DMS153 treated with DMSO at 0.1 percent for 48 hours (cell line): ENCODE results near the gene ANO2.

Experiments used
- DNase-seq: peaks from one replicate; lab custom pipeline; 2025; ENCODE audit not compliant: unreplicated experiment; lab: John Stamatoyannopoulos, UW

The ANO2 gene

DNA sequence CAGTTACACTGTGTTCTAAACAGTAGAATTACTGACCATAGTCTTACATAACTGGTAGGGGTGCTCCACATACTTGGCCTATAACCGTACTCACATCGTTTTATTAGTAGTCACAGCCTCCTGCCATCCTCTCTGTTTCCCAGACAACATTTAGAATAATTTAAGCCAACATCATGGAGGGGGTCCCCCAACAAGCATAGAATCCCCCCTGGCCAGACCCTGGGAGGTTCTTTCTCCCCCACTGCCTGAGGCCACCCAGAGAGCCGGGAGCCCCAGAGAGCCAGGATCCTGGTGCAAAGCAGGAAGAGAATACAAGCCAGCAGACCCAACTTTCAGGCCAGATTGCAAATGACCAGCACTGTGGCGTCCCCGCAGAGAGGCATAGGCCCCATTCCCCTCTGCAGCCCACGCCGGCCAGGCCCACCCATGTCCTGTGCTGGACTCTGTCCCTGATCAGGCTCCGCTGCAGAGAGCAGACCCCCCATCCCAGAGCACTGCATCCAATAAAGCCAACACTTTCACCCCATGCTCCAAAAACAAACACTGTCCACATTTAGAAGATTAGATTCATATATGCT, 317.9 kb downstream of the ANO2 start:
- DNase-seq = no peak

DNA sequence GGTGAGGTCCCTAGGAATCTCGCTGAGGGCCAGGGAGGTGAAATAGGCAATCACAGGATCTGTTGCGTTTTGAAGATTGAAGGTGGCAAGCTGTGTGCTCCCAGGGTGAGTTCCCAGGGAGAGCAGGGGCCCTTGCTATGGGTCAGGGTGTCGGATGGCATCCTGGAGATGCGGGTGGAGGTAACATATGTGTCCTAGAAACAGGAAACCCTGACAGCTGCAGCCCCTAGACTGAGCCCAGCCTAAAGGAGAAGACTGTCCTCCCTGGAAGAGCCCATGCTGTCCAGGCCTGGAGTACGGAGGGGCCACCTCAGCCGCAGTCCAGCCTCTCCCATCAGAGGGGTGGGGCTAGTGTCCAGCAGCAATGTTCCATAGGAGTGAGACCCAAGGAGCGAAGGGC, 318.9 kb downstream of the ANO2 start:
- no peak for DNase-seq

DNA sequence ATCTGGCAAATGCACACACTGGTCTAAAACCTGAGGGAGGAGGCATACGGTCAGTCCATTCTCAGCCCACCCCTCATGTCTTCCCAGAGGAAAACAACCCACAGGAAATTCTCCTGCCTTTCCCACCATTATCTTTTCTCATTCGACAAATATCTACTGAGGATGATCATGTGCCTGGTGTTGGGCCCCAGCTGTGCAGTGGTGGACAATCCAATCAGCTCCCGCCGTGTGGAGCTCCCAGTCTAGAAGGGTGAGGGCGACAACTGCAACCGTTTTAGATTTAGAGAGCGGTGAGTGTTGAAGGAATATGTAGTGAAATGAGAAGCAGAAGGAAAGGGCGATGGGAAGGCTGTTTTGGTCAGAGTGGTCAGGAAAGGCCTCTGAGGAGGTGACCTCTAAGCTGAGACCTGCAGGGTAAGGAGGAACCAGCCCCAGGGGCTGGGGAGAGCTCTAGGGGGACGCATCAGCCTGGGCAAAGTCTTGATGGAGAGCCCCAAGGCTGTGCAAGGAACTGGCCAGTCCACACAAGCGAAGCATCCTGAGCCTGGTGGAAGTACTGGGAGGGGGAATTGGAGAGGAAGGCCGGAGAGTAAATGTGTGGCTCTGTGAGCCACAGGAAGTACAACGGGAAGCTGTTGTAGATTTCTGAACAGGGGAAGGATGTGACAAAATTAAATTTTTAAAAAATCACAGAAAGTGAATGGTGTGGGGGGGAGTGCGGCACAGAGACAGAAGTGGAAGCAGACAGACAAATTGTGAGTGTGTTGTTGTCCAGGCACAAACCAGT, 320.4 kb downstream of the ANO2 start:
- DNase-seq = no peak

DNA sequence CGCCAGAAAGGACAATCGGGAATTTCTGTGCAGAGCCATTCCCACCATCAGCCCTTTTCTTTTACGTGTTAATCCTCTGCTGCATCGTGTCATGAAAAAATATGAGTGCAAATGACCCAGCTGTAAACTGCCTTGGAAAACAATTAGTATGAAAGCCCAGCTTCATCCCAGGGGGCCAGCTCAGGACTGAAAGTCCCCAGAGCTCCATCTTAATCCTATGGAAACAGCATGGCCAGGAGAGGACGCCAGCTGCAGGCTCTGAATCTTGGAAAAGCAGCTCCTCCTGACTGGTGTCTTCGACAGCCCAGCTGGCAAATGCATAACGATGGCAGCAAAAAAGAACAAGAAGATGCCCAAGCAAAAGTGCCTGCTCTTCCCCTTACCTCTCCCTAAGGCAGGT, 321.6 kb downstream of the ANO2 start:
- no peak for DNase-seq

DNA sequence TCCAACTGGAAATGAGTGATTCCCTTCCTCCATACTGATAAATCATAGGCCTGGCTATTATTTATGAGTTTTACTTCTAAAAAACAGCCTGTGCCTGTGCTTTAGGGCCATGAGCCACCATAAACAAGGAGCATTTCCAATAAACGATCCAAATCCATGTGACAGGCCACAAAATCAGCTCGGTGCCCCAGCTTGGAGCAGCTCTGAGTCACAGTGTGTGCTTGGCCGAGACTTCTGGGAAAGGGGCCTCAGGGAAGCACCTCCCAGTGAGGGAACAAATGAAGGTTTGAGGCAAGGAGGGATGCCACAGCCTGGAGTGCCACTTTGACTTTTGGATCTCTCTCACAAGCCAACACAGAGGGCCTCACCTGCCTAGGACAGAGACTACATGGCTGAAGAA, 322.8 kb downstream of the ANO2 start:
- DNase-seq = no peak

DNA sequence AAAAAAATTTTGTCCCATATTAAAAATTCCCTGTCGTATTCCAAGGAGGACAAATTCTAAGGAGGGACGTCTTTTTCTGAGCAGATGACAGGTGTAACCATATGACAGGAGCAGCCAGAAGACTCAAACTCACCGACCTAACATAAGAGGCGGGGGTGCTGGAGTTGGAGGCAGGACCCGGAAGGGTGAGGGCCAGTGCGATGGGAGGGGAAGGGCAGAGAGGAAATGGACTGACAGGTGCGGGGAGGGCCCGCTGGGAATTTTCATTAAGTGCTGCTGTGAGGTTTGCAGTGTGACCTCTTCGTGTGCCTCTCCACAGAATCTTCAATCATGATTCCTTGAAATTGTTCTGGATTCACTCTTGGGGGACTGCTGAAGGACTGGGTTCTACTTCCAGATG, 323.7 kb downstream of the ANO2 start:
- DNase-seq = no peak

DNA sequence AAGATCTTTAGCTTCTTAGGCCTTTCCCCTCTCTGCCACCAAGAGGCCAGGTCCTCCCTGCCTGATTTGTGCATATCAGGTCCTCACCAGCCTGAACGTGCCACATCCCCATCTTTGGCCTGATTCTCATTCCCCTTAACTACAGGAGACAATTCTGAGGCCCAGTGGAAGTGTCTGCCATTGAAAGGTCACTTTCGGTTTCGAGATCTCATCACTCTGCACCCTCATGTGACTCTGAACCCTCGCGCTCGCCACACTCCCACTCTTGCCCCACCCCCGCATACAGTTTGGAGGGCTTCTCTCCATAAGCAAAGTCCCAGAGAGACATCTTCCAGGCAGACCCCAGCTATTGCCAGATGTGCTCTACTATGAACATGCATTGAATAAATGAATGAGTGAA, 324.2 kb downstream of the ANO2 start:
- DNase-seq = no peak

DNA sequence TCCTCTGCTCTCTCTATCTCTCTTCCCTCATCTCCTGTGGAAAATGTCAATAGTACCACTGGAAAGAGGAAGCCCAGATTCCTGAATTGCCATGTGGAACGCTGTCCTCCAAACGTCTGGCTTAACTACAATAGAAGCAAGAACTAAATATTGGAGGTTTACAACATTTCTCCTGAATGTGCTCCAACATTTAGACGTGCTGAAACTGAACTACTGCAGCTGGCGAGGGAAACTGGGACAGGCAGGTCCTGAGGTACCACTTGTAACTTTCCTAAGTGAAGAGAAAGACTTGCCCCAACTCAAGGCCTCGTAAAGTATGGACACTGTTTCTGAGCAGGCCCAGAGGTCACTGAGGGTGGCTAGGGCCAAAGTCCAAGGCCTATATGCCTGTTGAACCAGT, 325.4 kb downstream of the ANO2 start:
- DNase-seq = no peak

DNA sequence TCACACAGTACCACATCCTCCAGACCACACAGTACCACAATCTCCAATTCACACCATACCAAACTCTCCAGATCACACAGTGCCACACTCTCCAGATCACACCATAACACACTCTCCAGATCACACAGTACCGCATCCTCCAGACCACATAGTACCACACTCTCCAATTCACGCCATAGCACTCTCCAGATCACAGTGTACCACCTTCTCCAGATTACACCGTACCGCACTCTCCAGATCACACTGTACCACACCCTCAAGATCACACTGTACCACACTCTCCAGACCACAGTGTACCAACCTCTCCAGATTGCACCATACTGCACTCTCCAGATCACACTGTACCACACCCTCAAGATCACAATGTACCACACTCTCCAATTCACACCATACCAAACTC, 328.2 kb downstream of the ANO2 start:
- no peak for DNase-seq

DNA sequence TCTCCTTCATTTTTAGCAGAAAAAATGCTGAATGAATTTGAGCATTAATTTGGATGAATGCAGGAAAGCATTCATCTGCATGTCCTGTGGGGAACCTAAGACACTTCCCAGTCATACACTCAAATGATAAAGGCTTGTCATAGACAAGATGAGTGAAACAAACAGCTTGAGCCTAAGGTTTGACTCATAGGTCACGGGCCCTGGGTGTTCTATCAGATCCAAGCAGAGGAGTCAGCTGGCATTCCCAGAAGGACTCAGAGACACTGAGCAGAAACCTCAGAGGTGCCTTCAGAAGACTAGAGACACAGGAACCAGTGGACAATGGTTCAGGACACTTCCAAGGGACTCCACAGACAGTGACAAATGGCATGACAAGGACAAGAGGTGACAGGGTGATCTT, 329.3 kb downstream of the ANO2 start:
- DNase-seq = no peak

DNA sequence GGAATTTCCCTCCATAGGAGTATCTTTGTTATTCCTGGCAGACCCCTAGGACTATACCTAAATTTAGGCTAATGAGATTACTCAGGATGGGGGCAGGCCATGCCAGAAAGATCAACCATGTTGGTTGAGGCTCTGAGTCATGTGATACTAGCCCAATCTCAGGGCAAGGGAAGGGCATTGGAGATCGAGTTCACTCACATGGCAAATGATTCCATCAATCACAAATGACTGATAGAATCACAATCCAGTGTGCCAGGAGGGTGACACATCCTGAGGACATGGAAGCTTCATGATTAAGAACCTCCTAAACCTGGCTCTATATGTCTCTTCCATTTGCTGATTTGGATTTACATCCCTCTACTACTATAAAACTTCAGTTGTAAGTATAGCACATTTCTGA, 330.8 kb downstream of the ANO2 start:
- no peak for DNase-seq

DNA sequence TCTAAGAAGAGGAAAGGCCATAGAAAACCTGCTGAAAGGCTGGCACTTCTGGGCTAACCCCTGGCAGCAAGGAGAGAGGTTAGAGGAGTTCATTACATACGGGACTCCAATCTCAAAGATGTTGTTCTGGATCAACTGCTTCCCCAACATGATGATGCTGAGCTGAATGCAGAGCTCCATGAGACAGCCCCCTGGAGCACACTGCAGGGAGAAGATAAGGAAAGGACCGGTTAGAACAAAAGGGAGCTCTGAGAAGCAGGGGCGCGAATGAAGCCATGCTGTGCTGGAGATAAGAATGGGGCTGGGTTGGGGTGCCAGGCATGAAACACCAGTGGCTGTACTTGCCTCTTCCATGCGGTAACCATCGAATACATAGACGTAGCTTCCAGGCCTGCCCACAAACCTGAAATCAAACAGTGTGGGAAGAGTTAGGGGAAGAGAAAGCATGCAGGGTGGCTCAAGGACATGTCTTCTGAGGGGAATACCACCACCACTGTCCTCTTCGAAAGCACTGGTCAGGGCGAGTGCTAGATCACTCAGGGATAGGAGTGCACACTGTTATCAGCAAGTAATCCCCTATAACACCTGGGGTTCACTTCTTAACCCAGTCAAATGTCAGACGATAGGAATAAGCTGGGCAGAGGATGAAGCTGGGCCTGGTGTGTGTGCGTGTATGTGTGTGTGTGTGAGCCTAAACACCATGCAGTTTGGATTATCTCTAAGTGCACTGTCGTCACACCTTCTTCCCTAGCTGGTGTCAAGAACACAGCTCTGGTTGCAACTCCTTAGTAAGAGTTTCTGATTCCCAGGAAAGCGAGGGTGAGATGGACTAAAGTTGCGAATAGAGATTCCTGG, 332.3 kb downstream of the ANO2 start:
- DNase-seq = no peak

DNA sequence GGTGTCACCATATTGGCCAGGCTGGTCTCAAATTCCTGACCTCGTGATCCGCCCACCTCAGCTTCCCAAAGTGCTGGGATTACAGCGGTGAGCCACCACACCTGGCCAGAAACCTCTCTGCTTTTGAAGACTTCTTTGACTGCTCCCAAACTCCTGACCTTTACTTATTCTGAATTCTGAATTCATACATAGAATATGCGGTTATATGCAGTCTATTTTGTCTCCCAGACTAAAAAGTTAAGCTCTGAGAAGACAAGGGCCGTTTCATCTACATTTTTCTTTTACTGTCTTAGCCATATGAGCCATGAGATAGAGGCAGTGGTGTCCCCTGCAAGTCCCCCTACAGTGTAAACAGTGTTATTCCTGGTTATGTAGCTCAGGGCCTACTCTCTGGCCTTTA, 333.9 kb downstream of the ANO2 start:
- DNase-seq = no peak

DNA sequence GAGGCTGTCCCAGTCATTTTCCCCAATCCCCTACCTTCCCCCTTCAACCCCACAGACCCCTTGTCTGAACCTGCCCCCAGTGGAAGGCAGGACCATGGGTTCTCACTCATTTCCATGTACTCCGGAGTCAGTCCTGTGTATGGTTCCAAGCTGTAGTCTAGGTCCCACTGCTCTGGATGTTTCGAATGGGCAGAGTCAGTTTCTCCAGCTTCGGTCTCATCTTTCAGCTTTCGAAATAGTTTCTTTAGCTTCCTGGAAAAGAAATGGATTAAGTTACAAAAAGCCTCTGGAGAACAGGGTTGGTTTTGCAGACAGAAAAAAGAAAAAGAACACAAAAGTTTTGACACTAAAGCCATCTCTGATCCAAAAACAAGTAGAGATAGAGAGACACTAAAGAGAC, 345.7 kb downstream of the ANO2 start:
- no peak for DNase-seq

DNA sequence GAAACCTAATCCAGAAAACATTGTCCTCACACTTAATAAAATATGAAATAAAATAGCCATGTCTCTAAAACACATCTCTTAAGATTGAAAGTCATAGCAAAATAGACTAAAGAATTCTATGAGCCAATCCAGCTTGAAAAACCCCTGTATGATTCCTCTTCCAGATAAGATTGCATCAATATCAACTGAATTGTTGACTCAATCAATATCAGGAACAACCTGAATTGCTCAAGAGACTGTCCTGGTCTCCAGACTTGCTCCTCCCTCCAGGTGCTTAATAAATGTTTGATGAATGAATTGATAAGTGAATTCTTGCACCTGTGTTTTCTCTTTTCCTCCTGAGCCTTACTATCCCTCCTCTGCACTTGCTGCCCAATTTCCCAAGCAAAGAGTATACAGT, 351.1 kb downstream of the ANO2 start:
- DNase-seq = no peak

DNA sequence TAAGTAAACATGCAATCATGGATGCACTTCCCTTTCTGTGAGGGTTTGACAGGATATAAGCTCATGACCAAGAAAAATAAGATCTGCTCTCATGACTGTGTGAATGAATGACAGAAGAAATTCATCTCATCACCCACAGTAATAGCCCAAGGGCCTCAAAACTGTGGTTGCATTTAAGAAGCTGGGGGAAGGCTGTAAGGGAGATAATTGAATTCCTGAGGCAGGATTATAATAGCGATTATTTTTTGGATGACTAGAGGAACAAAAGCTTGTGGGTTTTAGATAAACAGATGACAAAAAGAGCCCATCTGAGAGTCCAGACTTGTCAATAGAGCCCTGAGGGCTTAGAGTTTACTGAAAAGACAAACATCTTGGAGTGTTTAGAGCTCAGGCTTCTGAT, 352.0 kb downstream of the ANO2 start:
- no peak for DNase-seq

DNA sequence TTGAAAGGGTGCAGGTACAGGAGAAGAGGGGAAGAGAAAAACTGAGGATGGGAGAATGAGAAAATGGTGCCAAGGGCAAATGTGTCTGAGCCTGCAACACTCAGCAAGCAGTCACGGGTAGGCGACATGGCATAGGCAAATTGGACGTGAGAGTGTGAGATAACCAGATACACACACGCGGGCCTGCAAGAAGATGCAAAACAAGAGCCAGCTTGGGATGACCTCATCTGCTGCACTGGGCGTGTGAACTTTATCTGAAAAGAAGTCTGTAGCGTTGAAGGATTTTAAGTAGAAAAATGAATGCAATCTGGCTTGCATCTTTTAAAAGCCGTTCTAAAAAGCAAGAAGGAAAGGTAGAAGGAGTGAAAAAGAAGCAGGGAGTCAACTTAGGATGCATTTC, 352.7 kb downstream of the ANO2 start:
- DNase-seq = no peak

DNA sequence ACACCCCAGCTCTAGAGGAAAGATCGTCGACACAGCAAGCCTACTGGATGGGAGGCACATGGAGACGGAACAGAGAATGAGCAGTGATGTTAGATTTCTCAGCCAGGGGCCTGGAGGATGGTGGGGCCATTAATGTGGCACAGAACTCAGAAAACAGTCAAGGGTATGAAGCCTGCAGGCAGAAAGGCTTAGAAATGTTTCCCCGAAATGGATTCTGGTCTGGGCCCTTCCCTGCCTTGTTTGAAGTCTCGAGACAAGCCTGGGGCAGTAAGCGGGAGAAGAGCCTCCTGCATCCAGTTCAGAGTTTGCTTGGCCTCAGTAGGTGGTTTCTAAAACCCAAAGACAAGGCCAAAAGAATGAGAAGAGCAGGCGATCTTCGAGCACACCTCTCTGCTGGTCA, 354.7 kb downstream of the ANO2 start:
- no peak for DNase-seq

DNA sequence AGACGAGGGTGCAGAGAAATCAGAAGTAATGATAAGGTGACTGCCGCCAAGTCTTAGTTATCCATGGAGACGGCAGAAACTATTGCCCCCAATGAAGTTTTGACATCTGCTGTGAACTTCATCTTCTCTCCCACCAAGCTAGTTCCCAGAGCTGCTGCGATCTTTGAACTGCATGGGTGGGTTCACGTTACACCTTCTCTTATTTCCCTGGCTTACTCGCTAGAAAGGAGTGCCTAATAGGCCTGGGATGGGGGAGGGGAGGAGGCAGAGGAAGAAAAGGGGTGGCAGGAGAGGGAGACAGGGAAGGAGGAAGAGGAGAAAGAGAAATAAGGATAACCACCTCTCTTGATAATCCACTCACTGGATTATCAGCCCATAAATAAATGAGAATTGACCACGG, 356.0 kb downstream of the ANO2 start:
- no peak for DNase-seq

DNA sequence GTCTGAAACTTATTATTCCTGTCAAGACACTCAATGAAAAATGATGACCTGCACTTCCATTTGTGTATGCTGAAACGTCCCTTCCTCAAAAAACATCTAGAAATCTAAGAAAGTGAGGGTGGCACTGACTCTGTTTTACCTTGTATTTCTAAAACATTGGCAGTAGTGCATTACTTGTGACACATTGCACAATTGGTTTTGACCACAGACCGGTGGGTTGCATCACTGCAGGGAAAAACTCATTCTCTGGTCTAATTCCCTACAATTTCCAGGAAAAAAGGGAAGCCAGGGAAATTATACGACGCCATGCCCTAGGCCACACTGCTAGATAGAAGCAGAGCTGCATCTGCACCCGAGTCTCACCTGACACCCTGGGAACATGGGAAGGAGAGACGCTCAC, 356.5 kb downstream of the ANO2 start:
- DNase-seq = no peak

DNA sequence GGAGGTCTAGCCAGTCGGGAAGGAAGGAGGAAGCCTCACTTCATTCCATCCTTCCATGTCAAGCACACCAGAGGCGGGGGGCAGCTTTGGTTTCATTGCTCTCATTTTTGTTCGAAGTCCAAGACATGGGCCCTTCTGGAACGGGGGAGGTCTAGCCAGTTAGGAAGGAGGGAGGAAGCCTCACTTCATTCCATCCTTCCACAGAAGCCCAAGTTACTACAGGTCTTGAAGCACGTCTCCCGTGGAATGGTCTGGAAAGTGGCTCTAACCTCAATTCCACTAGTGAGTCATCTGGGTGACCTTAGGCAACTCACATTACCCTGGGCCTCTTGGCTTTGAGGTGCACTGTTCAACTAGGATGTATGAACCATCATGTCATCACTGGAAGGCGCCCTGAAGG, 356.9 kb downstream of the ANO2 start:
- DNase-seq = no peak

DNA sequence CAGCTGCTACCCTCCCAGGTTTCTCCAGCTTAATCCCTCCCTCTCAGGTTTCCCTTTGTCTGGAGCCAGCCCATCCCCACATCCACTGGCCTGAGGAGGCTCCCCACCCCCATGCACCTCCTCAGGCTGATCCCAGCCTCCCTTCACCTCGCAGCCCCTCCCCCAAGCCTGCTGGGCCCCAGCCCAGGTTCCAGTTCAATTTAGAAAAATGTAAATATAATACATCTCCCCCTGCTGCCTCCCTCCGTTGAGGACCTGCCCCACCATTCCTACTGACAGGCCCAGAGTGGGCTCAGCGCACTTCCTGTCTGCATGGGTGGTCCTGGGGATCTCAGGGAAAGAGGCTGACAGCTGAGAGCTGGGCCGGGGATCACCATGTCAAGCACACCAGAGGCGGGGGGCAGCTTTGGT, 357.3 kb downstream of the ANO2 start:
- no peak for DNase-seq
